Measurements from ENCODE around the gene MTUS2. TPM values are rescaled to one million over a fixed set of nuclear protein-coding genes. Genes with fewer than 3 reads are reported as not detected.

Gene MTUS2
- total and polyA plus RNA-seq, 2 donors (not counting 3 experiments of a cell fraction or from before 2014, with no cell fraction given), result not detected

GRCh38 chr13:29193083-29193482 lies 372.9 kb downstream of the MTUS2 start:
- FAIRE-seq (no peak), DNase-seq (ENCODE audit: low read depth, low spot score) (no peak)
- H3K36me3 ChIP-seq (ENCODE audit: control insufficient read depth in 2 of 2, extremely low read depth in 1 of 2, insufficient read depth in 2 of 2, low read length in 2 of 2), result no peaks in the 10 kb centered on the region
- no peaks in the 10 kb centered on the region for H3K27me3 ChIP-seq (ENCODE audit: control insufficient read depth in 2 of 2, insufficient read depth in 2 of 2, low read length in 2 of 2)
- intact Hi-C loops (cut with micrococcal nuclease), result no loop called here
- peaks cover 2% of the 10 kb centered on the region for H3K9me3 ChIP-seq (replicated peaks; ENCODE audit: control insufficient read depth, insufficient read depth, low read length)
- dilution Hi-C loops (cut with MboI; ENCODE audit: extremely low pct_ligation_motif_present, low sequenced_read_pairs), result no loop called here
- H3K4me1 ChIP-seq (ENCODE audit: control insufficient read depth, extremely low read depth, insufficient read depth, low read length), result no peaks in the 10 kb centered on the region
- no peak overlapping the region for H3K9ac ChIP-seq (replicated peaks; ENCODE audit: extremely low read depth, insufficient read depth, low read length)
- TF ChIP-seq JUN (IDR thresholded peaks at IDR 0.05; ENCODE audit: borderline replicate concordance, insufficient read depth, insufficient read length, low read depth), result no peak
- TF ChIP-seq GATA2 (IDR thresholded peaks at IDR 0.05; ENCODE audit: insufficient read depth, insufficient read length, low read depth, low read length), result no peak
- no peak for TF ChIP-seq FOS (IDR thresholded peaks at IDR 0.05; ENCODE audit: borderline replicate concordance, insufficient read depth, low read length)
- TF ChIP-seq, protein P1, sequence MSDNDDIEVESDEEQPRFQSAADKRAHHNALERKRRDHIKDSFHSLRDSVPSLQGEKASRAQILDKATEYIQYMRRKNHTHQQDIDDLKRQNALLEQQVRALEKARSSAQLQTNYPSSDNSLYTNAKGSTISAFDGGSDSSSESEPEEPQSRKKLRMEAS (IDR thresholded peaks at IDR 0.05; ENCODE audit: insufficient read depth, insufficient read length), result no peak
- no peak for TF ChIP-seq POLR2AphosphoS5 (IDR thresholded peaks at IDR 0.05; ENCODE audit: insufficient read depth, low read depth, low read length)
- no peak for TF ChIP-seq POLR2A (IDR thresholded peaks at IDR 0.05; ENCODE audit: low read depth, low read length)
- no peak for TF ChIP-seq MYC (IDR thresholded peaks at IDR 0.05; ENCODE audit: low read depth, low read length)
- TF ChIP-seq EZH2 (IDR thresholded peaks at IDR 0.05; ENCODE audit: borderline replicate concordance, low read depth, low read length, severe bottlenecking), result no peak
- TF ChIP-seq, protein P2, sequence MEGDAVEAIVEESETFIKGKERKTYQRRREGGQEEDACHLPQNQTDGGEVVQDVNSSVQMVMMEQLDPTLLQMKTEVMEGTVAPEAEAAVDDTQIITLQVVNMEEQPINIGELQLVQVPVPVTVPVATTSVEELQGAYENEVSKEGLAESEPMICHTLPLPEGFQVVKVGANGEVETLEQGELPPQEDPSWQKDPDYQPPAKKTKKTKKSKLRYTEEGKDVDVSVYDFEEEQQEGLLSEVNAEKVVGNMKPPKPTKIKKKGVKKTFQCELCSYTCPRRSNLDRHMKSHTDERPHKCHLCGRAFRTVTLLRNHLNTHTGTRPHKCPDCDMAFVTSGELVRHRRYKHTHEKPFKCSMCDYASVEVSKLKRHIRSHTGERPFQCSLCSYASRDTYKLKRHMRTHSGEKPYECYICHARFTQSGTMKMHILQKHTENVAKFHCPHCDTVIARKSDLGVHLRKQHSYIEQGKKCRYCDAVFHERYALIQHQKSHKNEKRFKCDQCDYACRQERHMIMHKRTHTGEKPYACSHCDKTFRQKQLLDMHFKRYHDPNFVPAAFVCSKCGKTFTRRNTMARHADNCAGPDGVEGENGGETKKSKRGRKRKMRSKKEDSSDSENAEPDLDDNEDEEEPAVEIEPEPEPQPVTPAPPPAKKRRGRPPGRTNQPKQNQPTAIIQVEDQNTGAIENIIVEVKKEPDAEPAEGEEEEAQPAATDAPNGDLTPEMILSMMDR (IDR thresholded peaks at IDR 0.05; ENCODE audit: extremely low read depth in 1 of 2, insufficient read depth in 1 of 2, low read depth in 1 of 2, low read length in 2 of 2), result no peak
- no TSS peak for BruUV-seq (replicated peaks)
- no peaks in the 10 kb centered on the region for H3K79me2 ChIP-seq (ENCODE audit: control insufficient read depth, insufficient read depth, low read length)
- ChIA-PET CTCF (no interaction called here), POLR2A (no interaction called here)
- H3K4me3 ChIP-seq (replicated peaks in 1 of 3; ENCODE audit: insufficient read depth in 1 of 3, low read depth in 1 of 3, low read length in 3 of 3), result no peak overlapping the region
- no peak overlapping the region for H2AFZ ChIP-seq (ENCODE audit: low read depth, low read length)
- H4K20me1 ChIP-seq (replicated peaks; ENCODE audit: control insufficient read depth, extremely low read depth, insufficient read depth, low read length), result no peaks in the 10 kb centered on the region
- no peak overlapping the region for H3K4me2 ChIP-seq (ENCODE audit: insufficient read depth, low read length)
- no peaks in the 10 kb centered on the region for H3K9me1 ChIP-seq (replicated peaks; ENCODE audit: control insufficient read depth, extremely low read depth, insufficient read depth, low read length)
- H3K27ac ChIP-seq (ENCODE audit: insufficient read depth, low read depth, low read length), result no peak overlapping the region
